ENCODE results near the gene ARHGAP24. TPM values are rescaled to one million over a fixed set of nuclear protein-coding genes. Genes with fewer than 3 reads are reported as not detected.

ARHGAP24 gene
- total and polyA plus RNA-seq, 2 donors (not counting 3 experiments of a cell fraction or from before 2014, with no cell fraction given): 52.1 to 79.4 TPM

DNA sequence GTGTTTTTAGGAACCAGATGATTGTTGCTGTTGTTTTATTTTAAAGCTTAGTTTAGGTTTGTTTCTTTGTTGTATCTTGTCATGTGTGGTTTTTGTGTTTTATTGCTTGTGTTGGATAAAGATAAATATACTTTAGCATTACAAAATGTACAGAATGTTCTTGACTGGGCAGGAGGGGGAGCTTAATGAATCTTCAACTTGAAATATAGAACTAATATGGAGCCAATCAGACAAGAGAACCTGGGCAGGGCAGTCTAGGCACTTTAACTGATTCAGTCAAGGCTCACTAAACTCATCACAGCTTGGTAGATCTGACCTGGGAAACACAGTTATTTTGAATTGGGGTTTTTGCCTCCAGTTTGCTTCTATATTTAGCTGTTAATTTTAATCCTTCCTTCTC lies 304.2 kb downstream of the ARHGAP24 start:
- H3K27me3 ChIP-seq (ENCODE audit: control insufficient read depth in 2 of 2, insufficient read depth in 2 of 2, low read length in 2 of 2): no peaks in the 10 kb centered on the region
- H2AFZ ChIP-seq (ENCODE audit: low read depth, low read length): no peak overlapping the region
- intact Hi-C loops (cut with micrococcal nuclease): loop anchor here (5.0 kb wide), 1 partner anchor 902 kb away; no protein-coding TSS in a partner anchor
- dilution Hi-C loops (cut with MboI; ENCODE audit: extremely low pct_ligation_motif_present, low sequenced_read_pairs): no loop called here
- no peaks in the 10 kb centered on the region for H3K36me3 ChIP-seq (ENCODE audit: control insufficient read depth in 2 of 2, extremely low read depth in 1 of 2, insufficient read depth in 2 of 2, low read length in 2 of 2)
- peak overlapping the region; percentile 100 for H3K27ac ChIP-seq (ENCODE audit: insufficient read depth, low read depth, low read length)
- ChIA-PET CTCF (interaction anchor here (1.1 to 10.0 kb wide), 17 partner anchors 11 to 631 kb away, joined by 3 to 129 read pairs (median 5); no protein-coding TSS in a partner anchor), POLR2A (interaction anchor here (0.6 to 3.6 kb wide), 5 partner anchors 9 to 106 kb away, joined by 3 to 43 read pairs (median 7); no protein-coding TSS in a partner anchor)
- H3K79me2 ChIP-seq (ENCODE audit: control insufficient read depth, insufficient read depth, low read length): peaks cover 72% of the 10 kb centered on the region
- no TSS peak for BruUV-seq (replicated peaks)
- no peak for FAIRE-seq
- no peaks in the 10 kb centered on the region for H4K20me1 ChIP-seq (replicated peaks; ENCODE audit: control insufficient read depth, extremely low read depth, insufficient read depth, low read length)
- peak overlapping the region; percentile 100 for H3K4me2 ChIP-seq (ENCODE audit: insufficient read depth, low read length)
- peak; percentile 7 for TF ChIP-seq POLR2A (IDR thresholded peaks at IDR 0.05; ENCODE audit: low read depth, low read length)
- TF ChIP-seq JUN (IDR thresholded peaks at IDR 0.05; ENCODE audit: borderline replicate concordance, insufficient read depth, insufficient read length, low read depth): no peak
- TF ChIP-seq EZH2 (IDR thresholded peaks at IDR 0.05; ENCODE audit: borderline replicate concordance, low read depth, low read length, severe bottlenecking): no peak
- TF ChIP-seq MAX (IDR thresholded peaks at IDR 0.05; ENCODE audit: insufficient read depth, insufficient read length): no peak
- peak; percentile 67 for TF ChIP-seq POLR2AphosphoS5 (IDR thresholded peaks at IDR 0.05; ENCODE audit: insufficient read depth, low read depth, low read length)
- TF ChIP-seq MYC (IDR thresholded peaks at IDR 0.05; ENCODE audit: low read depth, low read length): no peak
- H3K4me1 ChIP-seq (ENCODE audit: control insufficient read depth, extremely low read depth, insufficient read depth, low read length): peaks cover 73% of the 10 kb centered on the region
- DNase-seq (ENCODE audit: low read depth, low spot score): peak; percentile 87
- H3K9me3 ChIP-seq (replicated peaks; ENCODE audit: control insufficient read depth, insufficient read depth, low read length): no peaks in the 10 kb centered on the region
- H3K9me1 ChIP-seq (replicated peaks; ENCODE audit: control insufficient read depth, extremely low read depth, insufficient read depth, low read length): no peaks in the 10 kb centered on the region
- H3K9ac ChIP-seq (replicated peaks; ENCODE audit: extremely low read depth, insufficient read depth, low read length): peak overlapping the region; percentile 100
- peak overlapping the region; percentile 58 to 98 (median 98) for H3K4me3 ChIP-seq (replicated peaks in 1 of 3; ENCODE audit: insufficient read depth in 1 of 3, low read depth in 1 of 3, low read length in 3 of 3)

- peaks cover 81% of the 10 kb centered on the region for H3K79me2 ChIP-seq (ENCODE audit: control insufficient read depth, insufficient read depth, low read length)
Measured at GRCh38 chr4:85780664-85781063, 305.7 kb downstream of the ARHGAP24 start.

More at GRCh38 chr4:85780664-85781063, 305.7 kb downstream of the ARHGAP24 start:
- intact Hi-C loops (cut with micrococcal nuclease) (loop anchor here (1.0 kb wide), 1 partner anchor 16 kb away; no protein-coding TSS in a partner anchor), dilution Hi-C loops (cut with MboI; ENCODE audit: extremely low pct_ligation_motif_present, low sequenced_read_pairs) (no loop called here)
- H3K27me3 ChIP-seq (ENCODE audit: control insufficient read depth in 2 of 2, insufficient read depth in 2 of 2, low read length in 2 of 2): no peaks in the 10 kb centered on the region
- peak overlapping the region; percentile 100 for H3K27ac ChIP-seq (ENCODE audit: insufficient read depth, low read depth, low read length)
- peak overlapping the region; percentile 100 for H3K9ac ChIP-seq (replicated peaks; ENCODE audit: extremely low read depth, insufficient read depth, low read length)
- no peaks in the 10 kb centered on the region for H3K36me3 ChIP-seq (ENCODE audit: control insufficient read depth in 2 of 2, extremely low read depth in 1 of 2, insufficient read depth in 2 of 2, low read length in 2 of 2)
- no peaks in the 10 kb centered on the region for H4K20me1 ChIP-seq (replicated peaks; ENCODE audit: control insufficient read depth, extremely low read depth, insufficient read depth, low read length)
- no peak overlapping the region for H2AFZ ChIP-seq (ENCODE audit: low read depth, low read length)
- ChIA-PET POLR2A (interaction anchor here (1.6 kb wide), 1 partner anchor 18 kb away, joined by 5 read pairs; no protein-coding TSS in a partner anchor), CTCF (interaction anchor here (0.9 to 10.0 kb wide), 4 partner anchors 12 to 188 kb away, joined by 3 to 129 read pairs (median 38); no protein-coding TSS in a partner anchor)
- no peaks in the 10 kb centered on the region for H3K9me3 ChIP-seq (replicated peaks; ENCODE audit: control insufficient read depth, insufficient read depth, low read length)
- FAIRE-seq (no peak), DNase-seq (ENCODE audit: low read depth, low spot score) (peak; percentile 85)
- peaks cover 73% of the 10 kb centered on the region for H3K4me1 ChIP-seq (ENCODE audit: control insufficient read depth, extremely low read depth, insufficient read depth, low read length)
- BruUV-seq (replicated peaks): no TSS peak
- TF ChIP-seq MYC (IDR thresholded peaks at IDR 0.05; ENCODE audit: low read depth, low read length) (no peak), CTCF (IDR thresholded peaks at IDR 0.05; ENCODE audit: extremely low read depth in 1 of 2, insufficient read depth in 1 of 2, low read depth in 1 of 2, low read length in 2 of 2) (no peak), JUN (IDR thresholded peaks at IDR 0.05; ENCODE audit: borderline replicate concordance, insufficient read depth, insufficient read length, low read depth) (peak; percentile 43), FOS (IDR thresholded peaks at IDR 0.05; ENCODE audit: borderline replicate concordance, insufficient read depth, low read length) (no peak), GATA2 (IDR thresholded peaks at IDR 0.05; ENCODE audit: insufficient read depth, insufficient read length, low read depth, low read length) (no peak), POLR2A (IDR thresholded peaks at IDR 0.05; ENCODE audit: low read depth, low read length) (peak; percentile 19), POLR2AphosphoS5 (IDR thresholded peaks at IDR 0.05; ENCODE audit: insufficient read depth, low read depth, low read length) (no peak), MAX (IDR thresholded peaks at IDR 0.05; ENCODE audit: insufficient read depth, insufficient read length) (no peak), EZH2 (IDR thresholded peaks at IDR 0.05; ENCODE audit: borderline replicate concordance, low read depth, low read length, severe bottlenecking) (no peak)
- H3K4me2 ChIP-seq (ENCODE audit: insufficient read depth, low read length): peak overlapping the region; percentile 100
- peak overlapping the region; percentile 29 to 98 (median 65) for H3K4me3 ChIP-seq (replicated peaks in 1 of 3; ENCODE audit: insufficient read depth in 1 of 3, low read depth in 1 of 3, low read length in 3 of 3)
- no peaks in the 10 kb centered on the region for H3K9me1 ChIP-seq (replicated peaks; ENCODE audit: control insufficient read depth, extremely low read depth, insufficient read depth, low read length)

Measured in endothelial cell of umbilical vein (primary cell).